PFSK-1 (cell line): ENCODE results near the gene GGCX.

Experiments
- SIN3A ChIP-seq: IDR thresholded peaks from 2 replicates; pipeline ENCODE4 v1.6.1; 2012; ENCODE audit warnings: mild to moderate bottlenecking, low read length, moderate library complexity, borderline replicate concordance; ENCODE audit not compliant: insufficient read depth
- TAF1 ChIP-seq: IDR thresholded peaks from 2 replicates; pipeline ENCODE4 v1.6.1; 2012; ENCODE audit warnings: low read length, control low read depth, borderline replicate concordance; ENCODE audit not compliant: insufficient read depth

DNA sequence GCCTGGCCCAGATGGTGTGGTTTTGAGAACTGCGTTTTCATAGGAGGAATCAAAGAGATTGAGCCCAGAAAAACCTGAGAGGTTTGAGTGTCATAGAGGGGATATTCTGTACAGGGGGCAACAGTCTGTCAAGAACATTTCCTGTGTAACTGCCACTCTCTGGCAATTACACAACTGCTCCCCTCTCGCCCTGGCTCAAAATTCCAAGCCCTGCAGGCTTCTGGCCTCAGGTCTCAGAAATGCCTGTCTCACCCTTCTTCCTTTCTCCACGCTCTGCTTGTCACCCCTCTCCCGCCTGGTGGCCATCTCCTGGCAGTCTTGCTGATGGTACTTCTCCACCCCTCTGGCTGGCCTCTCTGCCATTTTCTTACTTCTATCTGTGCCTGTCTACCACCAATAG lies 26.9 kb upstream of the GGCX start:
- TF ChIP-seq SIN3A (no peak), TAF1 (no peak)
